ENCODE measurements around the gene EHBP1. TPM values are rescaled to one million over a fixed set of nuclear protein-coding genes. Genes with fewer than 3 reads are reported as not detected.

The EHBP1 gene
- total RNA-seq, 1 donor from 2014 or later: 52.7 TPM

GRCh38 chr2:62944362-62944761 is 238.8 kb downstream of the EHBP1 start:
- Histone ChIP-seq H3K27ac (ENCODE audit: low read depth, low read length) (no peak overlapping the region), H3K9me3 (ENCODE audit: control insufficient read depth in 3 of 3, low read length in 3 of 3) (no peaks in the 10 kb centered on the region), H3K4me3 (ENCODE audit: low read length in 3 of 3) (no peak overlapping the region), H3K36me3 (ENCODE audit: control insufficient read depth in 3 of 3, insufficient read depth in 3 of 3, low read length in 3 of 3) (peaks cover 0 to 5% (median 0%) of the 10 kb centered on the region in 3 donors), H3K9ac (ENCODE audit: low read depth in 1 of 3, low read length in 3 of 3) (no peak overlapping the region), H3K27me3 (ENCODE audit: control insufficient read depth in 3 of 3, insufficient read depth in 3 of 3, low read length in 3 of 3) (no peaks in the 10 kb centered on the region), H3K4me1 (ENCODE audit: control insufficient read depth in 3 of 3, insufficient read depth in 3 of 3, low read length in 3 of 3) (no peaks in the 10 kb centered on the region)

DNA sequence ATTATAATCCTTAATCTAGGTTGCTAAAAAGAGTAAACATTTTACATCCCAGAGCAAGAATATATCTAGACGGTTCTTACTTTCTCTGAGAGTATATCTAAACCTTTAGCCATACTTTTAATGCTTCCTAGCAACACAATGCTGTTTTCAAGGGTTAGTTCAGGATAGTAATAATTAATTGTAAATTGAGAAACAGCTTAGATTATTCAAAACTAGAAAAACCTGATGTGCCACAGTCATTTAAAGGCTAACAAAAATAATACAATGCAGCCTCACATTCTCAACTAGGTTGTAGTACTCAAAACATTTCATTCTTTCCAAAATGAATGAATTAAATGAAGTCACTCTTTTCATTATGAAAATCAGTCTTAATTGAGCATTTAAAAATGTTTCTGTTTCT is 241.9 kb downstream of the EHBP1 start:
- Histone ChIP-seq H3K27ac (ENCODE audit: low read depth, low read length) (no peak overlapping the region), H3K27me3 (ENCODE audit: control insufficient read depth in 3 of 3, insufficient read depth in 3 of 3, low read length in 3 of 3) (no peaks in the 10 kb centered on the region), H3K4me1 (ENCODE audit: control insufficient read depth in 3 of 3, insufficient read depth in 3 of 3, low read length in 3 of 3) (no peaks in the 10 kb centered on the region), H3K9ac (ENCODE audit: low read depth in 1 of 3, low read length in 3 of 3) (no peak overlapping the region), H3K36me3 (ENCODE audit: control insufficient read depth in 3 of 3, insufficient read depth in 3 of 3, low read length in 3 of 3) (peaks cover 0 to 7% (median 0%) of the 10 kb centered on the region in 3 donors), H3K4me3 (ENCODE audit: low read length in 3 of 3) (no peak overlapping the region), H3K9me3 (ENCODE audit: control insufficient read depth in 3 of 3, low read length in 3 of 3) (no peaks in the 10 kb centered on the region)

DNA sequence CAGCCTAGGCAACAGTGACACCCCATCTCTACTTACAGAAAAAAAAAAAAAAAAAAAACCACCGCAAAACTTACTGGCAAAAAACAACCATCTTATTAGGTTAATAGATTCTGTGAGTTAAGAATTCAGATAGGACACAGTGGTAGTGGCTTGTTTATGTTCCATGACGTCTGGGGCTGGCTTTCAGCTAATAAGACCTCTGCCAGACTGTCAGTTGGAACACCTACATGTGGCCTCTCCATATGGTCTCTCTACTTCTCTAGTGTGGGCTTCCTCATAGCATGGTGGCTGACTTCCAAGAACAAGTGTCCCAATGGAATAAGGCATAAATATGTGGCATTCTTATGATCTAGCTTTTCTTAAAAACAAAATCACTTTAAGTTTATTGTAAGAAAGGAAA is 251.1 kb downstream of the EHBP1 start:
- H3K9ac ChIP-seq (ENCODE audit: low read depth in 1 of 3, low read length in 3 of 3): no peak overlapping the region
- no peaks in the 10 kb centered on the region for H3K27me3 ChIP-seq (ENCODE audit: control insufficient read depth in 3 of 3, insufficient read depth in 3 of 3, low read length in 3 of 3)
- H3K4me1 ChIP-seq (ENCODE audit: control insufficient read depth in 3 of 3, insufficient read depth in 3 of 3, low read length in 3 of 3): no peaks in the 10 kb centered on the region
- H3K36me3 ChIP-seq (ENCODE audit: control insufficient read depth in 3 of 3, insufficient read depth in 3 of 3, low read length in 3 of 3): peaks cover 0 to 9% (median 0%) of the 10 kb centered on the region in 3 donors
- no peak overlapping the region for H3K27ac ChIP-seq (ENCODE audit: low read depth, low read length)
- no peak overlapping the region for H3K4me3 ChIP-seq (ENCODE audit: low read length in 3 of 3)
- H3K9me3 ChIP-seq (ENCODE audit: control insufficient read depth in 3 of 3, low read length in 3 of 3): no peaks in the 10 kb centered on the region

- Histone ChIP-seq H3K27ac (ENCODE audit: low read depth, low read length) (no peak overlapping the region), H3K27me3 (ENCODE audit: control insufficient read depth in 3 of 3, insufficient read depth in 3 of 3, low read length in 3 of 3) (no peaks in the 10 kb centered on the region), H3K36me3 (ENCODE audit: control insufficient read depth in 3 of 3, insufficient read depth in 3 of 3, low read length in 3 of 3) (peaks cover 0 to 9% (median 0%) of the 10 kb centered on the region in 3 donors), H3K9ac (ENCODE audit: low read depth in 1 of 3, low read length in 3 of 3) (no peak overlapping the region), H3K9me3 (ENCODE audit: control insufficient read depth in 3 of 3, low read length in 3 of 3) (no peaks in the 10 kb centered on the region), H3K4me1 (ENCODE audit: control insufficient read depth in 3 of 3, insufficient read depth in 3 of 3, low read length in 3 of 3) (no peaks in the 10 kb centered on the region), H3K4me3 (ENCODE audit: low read length in 3 of 3) (no peak overlapping the region)
Measured at GRCh38 chr2:62958206-62958605, 252.7 kb downstream of the EHBP1 start.

DNA sequence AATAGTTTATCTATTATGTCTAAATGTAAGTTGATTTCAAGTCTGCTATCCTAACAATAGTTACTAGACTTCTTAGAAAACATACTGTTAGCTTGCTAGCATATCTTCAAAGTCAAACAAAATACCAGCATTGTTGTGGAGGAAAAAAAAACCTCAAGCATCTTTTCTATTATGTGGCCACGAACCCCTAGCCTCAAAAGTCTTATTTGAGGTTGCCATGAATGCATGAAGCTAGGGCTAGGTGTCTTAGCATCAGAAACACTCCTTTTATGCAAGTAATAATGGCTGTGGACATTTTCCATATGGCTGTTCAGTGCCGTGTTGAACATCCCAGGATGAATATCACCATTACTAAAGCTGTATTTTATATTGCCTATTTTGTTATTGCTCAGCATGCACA is 258.5 kb downstream of the EHBP1 start:
- H3K9me3 ChIP-seq (ENCODE audit: control insufficient read depth in 3 of 3, low read length in 3 of 3): no peaks in the 10 kb centered on the region
- no peaks in the 10 kb centered on the region for H3K27me3 ChIP-seq (ENCODE audit: control insufficient read depth in 3 of 3, insufficient read depth in 3 of 3, low read length in 3 of 3)
- no peaks in the 10 kb centered on the region for H3K4me1 ChIP-seq (ENCODE audit: control insufficient read depth in 3 of 3, insufficient read depth in 3 of 3, low read length in 3 of 3)
- H3K4me3 ChIP-seq (ENCODE audit: low read length in 3 of 3): no peak overlapping the region
- H3K36me3 ChIP-seq (ENCODE audit: control insufficient read depth in 3 of 3, insufficient read depth in 3 of 3, low read length in 3 of 3): no peaks in the 10 kb centered on the region
- H3K9ac ChIP-seq (ENCODE audit: low read depth in 1 of 3, low read length in 3 of 3): no peak overlapping the region
- no peak overlapping the region for H3K27ac ChIP-seq (ENCODE audit: low read depth, low read length)

DNA sequence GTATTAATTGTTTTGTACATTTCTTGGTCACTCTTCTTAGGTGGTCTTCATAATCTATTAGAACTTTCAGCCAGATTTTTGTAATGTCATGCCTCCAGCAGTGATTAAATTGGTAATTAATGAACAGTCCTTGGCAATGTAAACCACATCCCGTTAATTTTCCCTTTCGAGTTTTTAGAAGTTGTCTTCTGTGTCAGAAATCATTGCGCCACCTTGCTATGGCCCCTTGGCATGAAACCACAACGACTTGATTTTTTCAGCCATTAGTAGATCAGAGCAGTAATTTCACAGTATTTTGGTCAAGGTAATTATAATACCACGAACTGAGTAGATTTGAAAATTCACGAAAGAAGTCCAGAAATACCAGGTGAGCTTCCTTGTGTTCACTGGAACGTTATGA is 259.2 kb downstream of the EHBP1 start:
- no peak overlapping the region for H3K9ac ChIP-seq (ENCODE audit: low read depth in 1 of 3, low read length in 3 of 3)
- H3K4me3 ChIP-seq (ENCODE audit: low read length in 3 of 3): no peak overlapping the region
- no peak overlapping the region for H3K27ac ChIP-seq (ENCODE audit: low read depth, low read length)
- no peaks in the 10 kb centered on the region for H3K27me3 ChIP-seq (ENCODE audit: control insufficient read depth in 3 of 3, insufficient read depth in 3 of 3, low read length in 3 of 3)
- H3K4me1 ChIP-seq (ENCODE audit: control insufficient read depth in 3 of 3, insufficient read depth in 3 of 3, low read length in 3 of 3): no peaks in the 10 kb centered on the region
- no peaks in the 10 kb centered on the region for H3K36me3 ChIP-seq (ENCODE audit: control insufficient read depth in 3 of 3, insufficient read depth in 3 of 3, low read length in 3 of 3)
- H3K9me3 ChIP-seq (ENCODE audit: control insufficient read depth in 3 of 3, low read length in 3 of 3): no peaks in the 10 kb centered on the region

DNA sequence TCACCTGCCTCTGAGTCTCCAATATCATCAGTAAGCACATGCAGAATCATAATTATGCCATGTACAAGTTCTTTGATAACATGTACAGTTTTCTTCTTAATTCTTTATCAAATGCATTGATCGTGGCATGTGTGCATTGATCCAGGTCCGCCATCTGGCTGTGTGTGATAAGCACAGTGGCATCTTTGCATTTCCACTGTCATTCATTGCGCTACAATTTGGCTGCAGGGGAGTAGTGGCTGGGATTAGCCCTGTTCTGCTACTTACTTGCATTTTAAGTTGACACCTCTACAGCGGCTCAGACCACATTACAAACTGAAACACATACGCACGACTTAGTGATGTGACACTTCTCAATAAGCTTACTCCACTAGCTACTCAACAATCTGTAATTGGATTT is 261.5 kb downstream of the EHBP1 start:
- Histone ChIP-seq H3K9ac (ENCODE audit: low read depth in 1 of 3, low read length in 3 of 3) (no peak overlapping the region), H3K27me3 (ENCODE audit: control insufficient read depth in 3 of 3, insufficient read depth in 3 of 3, low read length in 3 of 3) (no peaks in the 10 kb centered on the region), H3K27ac (ENCODE audit: low read depth, low read length) (no peak overlapping the region), H3K4me1 (ENCODE audit: control insufficient read depth in 3 of 3, insufficient read depth in 3 of 3, low read length in 3 of 3) (no peaks in the 10 kb centered on the region), H3K4me3 (ENCODE audit: low read length in 3 of 3) (no peak overlapping the region), H3K36me3 (ENCODE audit: control insufficient read depth in 3 of 3, insufficient read depth in 3 of 3, low read length in 3 of 3) (no peaks in the 10 kb centered on the region), H3K9me3 (ENCODE audit: control insufficient read depth in 3 of 3, low read length in 3 of 3) (no peaks in the 10 kb centered on the region)

- no peak overlapping the region for H3K9ac ChIP-seq (ENCODE audit: low read depth in 1 of 3, low read length in 3 of 3)
- H3K36me3 ChIP-seq (ENCODE audit: control insufficient read depth in 3 of 3, insufficient read depth in 3 of 3, low read length in 3 of 3): no peaks in the 10 kb centered on the region
- no peaks in the 10 kb centered on the region for H3K4me1 ChIP-seq (ENCODE audit: control insufficient read depth in 3 of 3, insufficient read depth in 3 of 3, low read length in 3 of 3)
- no peaks in the 10 kb centered on the region for H3K9me3 ChIP-seq (ENCODE audit: control insufficient read depth in 3 of 3, low read length in 3 of 3)
- H3K4me3 ChIP-seq (ENCODE audit: low read length in 3 of 3): no peak overlapping the region
- no peaks in the 10 kb centered on the region for H3K27me3 ChIP-seq (ENCODE audit: control insufficient read depth in 3 of 3, insufficient read depth in 3 of 3, low read length in 3 of 3)
- no peak overlapping the region for H3K27ac ChIP-seq (ENCODE audit: low read depth, low read length)
Measured at GRCh38 chr2:62968168-62968567, 262.7 kb downstream of the EHBP1 start.

GRCh38 chr2:62968668-62969067 is 263.2 kb downstream of the EHBP1 start:
- H3K4me1 ChIP-seq (ENCODE audit: control insufficient read depth in 3 of 3, insufficient read depth in 3 of 3, low read length in 3 of 3): no peaks in the 10 kb centered on the region
- peaks cover 0 to 3% (median 0%) of the 10 kb centered on the region in 3 donors for H3K36me3 ChIP-seq (ENCODE audit: control insufficient read depth in 3 of 3, insufficient read depth in 3 of 3, low read length in 3 of 3)
- no peaks in the 10 kb centered on the region for H3K9me3 ChIP-seq (ENCODE audit: control insufficient read depth in 3 of 3, low read length in 3 of 3)
- no peak overlapping the region for H3K27ac ChIP-seq (ENCODE audit: low read depth, low read length)
- no peaks in the 10 kb centered on the region for H3K27me3 ChIP-seq (ENCODE audit: control insufficient read depth in 3 of 3, insufficient read depth in 3 of 3, low read length in 3 of 3)
- H3K9ac ChIP-seq (ENCODE audit: low read depth in 1 of 3, low read length in 3 of 3): no peak overlapping the region
- H3K4me3 ChIP-seq (ENCODE audit: low read length in 3 of 3): no peak overlapping the region

- no peak overlapping the region for H3K9ac ChIP-seq (ENCODE audit: low read depth in 1 of 3, low read length in 3 of 3)
- H3K27ac ChIP-seq (ENCODE audit: low read depth, low read length): no peak overlapping the region
- H3K9me3 ChIP-seq (ENCODE audit: control insufficient read depth in 3 of 3, low read length in 3 of 3): no peaks in the 10 kb centered on the region
- H3K4me3 ChIP-seq (ENCODE audit: low read length in 3 of 3): no peak overlapping the region
- H3K4me1 ChIP-seq (ENCODE audit: control insufficient read depth in 3 of 3, insufficient read depth in 3 of 3, low read length in 3 of 3): no peaks in the 10 kb centered on the region
- peaks cover 0 to 5% (median 0%) of the 10 kb centered on the region in 3 donors for H3K36me3 ChIP-seq (ENCODE audit: control insufficient read depth in 3 of 3, insufficient read depth in 3 of 3, low read length in 3 of 3)
- no peaks in the 10 kb centered on the region for H3K27me3 ChIP-seq (ENCODE audit: control insufficient read depth in 3 of 3, insufficient read depth in 3 of 3, low read length in 3 of 3)
Measured at GRCh38 chr2:62971936-62972335, 266.4 kb downstream of the EHBP1 start.

DNA sequence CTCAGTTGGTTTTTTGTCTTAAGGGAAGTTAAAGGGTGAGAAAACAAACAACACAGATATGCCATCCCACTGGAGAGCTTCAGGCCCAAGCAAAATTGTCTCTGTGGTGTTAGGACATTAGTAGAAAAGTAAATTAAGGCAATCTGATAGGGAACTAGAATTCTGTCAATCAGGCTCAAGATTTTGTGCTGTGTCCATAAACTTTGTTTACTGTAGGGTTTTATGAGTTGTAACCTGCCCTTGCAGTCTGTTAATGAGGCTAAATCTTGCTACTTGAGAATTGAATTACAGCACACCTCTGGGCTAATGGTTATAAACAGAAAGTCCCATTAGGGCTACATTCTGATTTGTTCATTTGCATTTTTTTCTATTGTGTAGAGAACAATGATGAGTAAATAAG is 267.1 kb downstream of the EHBP1 start:
- Histone ChIP-seq H3K27me3 (ENCODE audit: control insufficient read depth in 3 of 3, insufficient read depth in 3 of 3, low read length in 3 of 3) (no peaks in the 10 kb centered on the region), H3K9ac (ENCODE audit: low read depth in 1 of 3, low read length in 3 of 3) (no peak overlapping the region), H3K27ac (ENCODE audit: low read depth, low read length) (no peak overlapping the region), H3K4me1 (ENCODE audit: control insufficient read depth in 3 of 3, insufficient read depth in 3 of 3, low read length in 3 of 3) (no peaks in the 10 kb centered on the region), H3K36me3 (ENCODE audit: control insufficient read depth in 3 of 3, insufficient read depth in 3 of 3, low read length in 3 of 3) (peaks cover 0 to 5% (median 0%) of the 10 kb centered on the region in 3 donors), H3K4me3 (ENCODE audit: low read length in 3 of 3) (no peak overlapping the region), H3K9me3 (ENCODE audit: control insufficient read depth in 3 of 3, low read length in 3 of 3) (no peaks in the 10 kb centered on the region)
